AG04450 (cell line): ENCODE measurements around the gene KRTAP8-1. TPM values are rescaled to one million over a fixed set of nuclear protein-coding genes. Genes with fewer than 3 reads are reported as not detected.

Source experiments
- CTCF ChIA-PET: fragments of 300-600, 350-600 bp; formaldehyde crosslinking; extraction: SDS; loops from one replicate; lab custom pipeline; 2022; ENCODE audit warnings: antibody characterized with exemption, inconsistent platforms; lab: Charles Lee
- POLR2A ChIA-PET: fragments of 350-600 bp; formaldehyde crosslinking; extraction: SDS; loops from one replicate; lab custom pipeline; 2021; ENCODE audit warnings: antibody characterized with exemption, inconsistent platforms; lab: Yijun Ruan, JAX
- DNase-seq: peaks from one replicate; pipeline ENCODE4 v3.0.0-alpha.2; 2011; ENCODE audit warnings: low read depth, low spot score
- H3K27ac ChIP-seq: one replicate; pipeline ENCODE4 v1.5.1; 2012; ENCODE audit warnings: low read depth, low read length, control low read depth
- H3K27me3 ChIP-seq: one replicate; pipeline ENCODE4 v1.6.0; 2012; ENCODE audit warnings: low read length; ENCODE audit not compliant: control insufficient read depth, insufficient read depth
- H3K4me3 ChIP-seq: 2 replicates; pipeline ENCODE4 v1.5.1; 2011; ENCODE audit warnings: mild to moderate bottlenecking, low read depth, low read length, control low read depth
- H3K9me3 ChIP-seq: 2 replicates; pipeline ENCODE4 v1.5.1; 2012; ENCODE audit warnings: low read length; ENCODE audit not compliant: control insufficient read depth, insufficient read depth
- polyA minus RNA-seq: library from RNA; depleted of rRNA, polyadenylated mRNA; stranded (reverse); fragments of >200 nt; gene quantifications from 2 replicates; pipeline ENCODE4 v1.2.3, GENCODE V29; 2011; rRNA and poly(A)+ RNA removed
- polyA plus RNA-seq: library from polyadenylated mRNA; depleted of rRNA; stranded (reverse); fragments of >200 nt; gene quantifications from 2 replicates; pipeline ENCODE4 v1.2.3, GENCODE V29; 2011; rRNA removed
- TF ChIP-seq, protein P1 (sequence below): IDR thresholded peaks from 2 replicates; pipeline ENCODE4 v1.5.1; 2011; ENCODE audit warnings: low read depth, low read length, control low read depth, inconsistent platforms

The KRTAP8-1 gene, protein sequence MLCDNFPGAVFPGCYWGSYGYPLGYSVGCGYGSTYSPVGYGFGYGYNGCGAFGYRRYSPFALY
- polyA plus RNA-seq (not detected in 2 replicates), polyA minus RNA-seq (not detected in 2 replicates)

DNA sequence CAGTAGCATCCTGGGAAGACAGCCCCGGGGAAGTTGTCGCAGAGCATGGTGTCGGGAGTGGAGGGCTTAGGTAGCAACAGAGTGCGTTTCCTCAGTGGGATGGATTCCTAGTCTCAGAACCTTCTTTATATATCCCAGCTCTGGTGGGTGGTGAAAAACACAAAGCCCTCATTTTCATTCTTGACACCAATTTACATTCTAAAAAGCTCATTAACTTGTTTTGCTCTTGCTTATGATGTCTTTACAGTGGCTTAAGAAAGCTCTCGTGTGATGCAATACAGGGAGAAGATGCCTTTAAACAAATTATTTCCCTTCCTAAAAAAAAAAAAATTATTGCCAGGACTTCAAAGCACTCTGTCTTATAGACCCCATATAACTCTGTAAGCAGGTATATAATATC is at the start of gene KRTAP8-1:
Gene KRTAP8-1 (minus strand): TSS at position 101 of the 400 bp plus-strand sequence. CDS start 54 bp downstream, at position 47.
- POLR2A ChIA-PET, result no interaction called here
- TF ChIP-seq, protein P1, sequence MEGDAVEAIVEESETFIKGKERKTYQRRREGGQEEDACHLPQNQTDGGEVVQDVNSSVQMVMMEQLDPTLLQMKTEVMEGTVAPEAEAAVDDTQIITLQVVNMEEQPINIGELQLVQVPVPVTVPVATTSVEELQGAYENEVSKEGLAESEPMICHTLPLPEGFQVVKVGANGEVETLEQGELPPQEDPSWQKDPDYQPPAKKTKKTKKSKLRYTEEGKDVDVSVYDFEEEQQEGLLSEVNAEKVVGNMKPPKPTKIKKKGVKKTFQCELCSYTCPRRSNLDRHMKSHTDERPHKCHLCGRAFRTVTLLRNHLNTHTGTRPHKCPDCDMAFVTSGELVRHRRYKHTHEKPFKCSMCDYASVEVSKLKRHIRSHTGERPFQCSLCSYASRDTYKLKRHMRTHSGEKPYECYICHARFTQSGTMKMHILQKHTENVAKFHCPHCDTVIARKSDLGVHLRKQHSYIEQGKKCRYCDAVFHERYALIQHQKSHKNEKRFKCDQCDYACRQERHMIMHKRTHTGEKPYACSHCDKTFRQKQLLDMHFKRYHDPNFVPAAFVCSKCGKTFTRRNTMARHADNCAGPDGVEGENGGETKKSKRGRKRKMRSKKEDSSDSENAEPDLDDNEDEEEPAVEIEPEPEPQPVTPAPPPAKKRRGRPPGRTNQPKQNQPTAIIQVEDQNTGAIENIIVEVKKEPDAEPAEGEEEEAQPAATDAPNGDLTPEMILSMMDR, result no peak
- Histone ChIP-seq H3K9me3 (peaks cover 14% of the 10 kb centered on the region), H3K27ac (no peak within 1 kb of the TSS), H3K4me3 (no peak within 1 kb of the TSS), H3K27me3 (no peaks in the 10 kb centered on the region)
- CTCF ChIA-PET, result no interaction called here
- no peak for DNase-seq

DNA sequence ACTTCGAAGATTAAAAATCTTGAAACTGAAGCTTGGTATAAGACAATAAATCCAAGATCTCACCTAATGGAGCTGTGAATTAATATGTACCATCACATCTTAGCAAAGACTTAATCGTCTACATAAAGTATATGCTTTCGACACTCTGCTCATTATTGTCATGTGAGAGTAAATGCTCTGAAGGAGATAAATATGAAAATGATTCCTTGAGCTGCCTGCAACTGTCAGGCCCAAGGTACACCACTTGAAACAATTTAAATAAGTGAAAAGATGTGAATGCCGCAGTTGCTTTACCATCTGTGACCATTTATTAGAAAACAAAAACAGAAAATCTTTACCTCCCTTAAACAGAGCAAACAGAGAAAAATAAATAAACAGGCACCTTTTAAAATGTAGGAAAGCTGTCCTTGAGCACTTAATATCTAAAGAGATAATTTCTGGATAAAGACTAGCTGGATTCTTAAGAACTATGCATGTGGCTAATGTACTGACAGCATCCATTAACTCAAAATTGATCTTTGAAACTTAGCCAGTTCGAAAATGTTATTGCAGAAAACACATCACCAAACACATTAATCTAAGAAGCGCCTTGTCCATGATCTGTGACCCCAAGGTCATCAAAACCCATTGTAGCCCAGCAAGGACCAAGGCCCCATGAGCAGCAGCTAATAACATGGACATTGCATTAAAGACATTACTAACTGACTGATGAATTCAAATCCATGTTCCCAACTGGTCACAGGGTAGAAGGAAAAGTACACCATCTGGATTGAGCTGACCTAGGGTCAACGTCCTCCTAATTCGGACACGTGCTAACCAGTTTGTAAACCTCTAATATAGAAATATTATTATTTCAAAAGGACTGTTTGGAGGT is 34.8 kb upstream of the KRTAP8-1 start:
- TF ChIP-seq, protein P1, result no peak
- POLR2A ChIA-PET, result no interaction called here
- no peak for DNase-seq
- no peak overlapping the region for H3K27ac ChIP-seq
- peaks cover 9% of the 10 kb centered on the region for H3K9me3 ChIP-seq
- H3K27me3 ChIP-seq, result no peaks in the 10 kb centered on the region
- CTCF ChIA-PET, result no interaction called here
- H3K4me3 ChIP-seq, result no peak overlapping the region

DNA sequence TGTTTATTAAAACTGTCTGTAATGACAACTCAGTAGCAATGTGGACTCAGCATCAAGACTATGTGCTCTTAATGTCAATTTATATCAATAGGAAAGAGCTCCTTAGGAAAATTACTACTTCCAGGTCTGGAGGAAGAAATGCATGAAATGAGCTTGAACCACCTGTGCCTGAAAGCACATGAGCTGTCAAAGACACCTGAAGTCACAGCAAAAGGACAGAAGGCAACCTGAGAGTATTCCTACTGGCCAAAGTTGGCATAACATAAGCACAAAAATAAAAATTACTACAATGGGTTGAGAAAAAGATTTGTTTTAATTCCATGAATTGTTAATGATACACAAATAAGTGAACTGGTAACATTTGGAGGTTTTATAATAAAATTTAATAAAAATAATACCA is 29.9 kb upstream of the KRTAP8-1 start:
- no peak overlapping the region for H3K4me3 ChIP-seq
- H3K9me3 ChIP-seq, result peaks cover 6% of the 10 kb centered on the region; the same call in 1 of the 2 replicates
- POLR2A ChIA-PET, result no interaction called here
- H3K27ac ChIP-seq, result no peak overlapping the region
- no peaks in the 10 kb centered on the region for H3K27me3 ChIP-seq
- TF ChIP-seq, protein P1, result 0 out of 2 replicates have a peak, but pooled peaks have one; percentile 6
- DNase-seq, result no peak
- CTCF ChIA-PET, result no interaction called here

DNA sequence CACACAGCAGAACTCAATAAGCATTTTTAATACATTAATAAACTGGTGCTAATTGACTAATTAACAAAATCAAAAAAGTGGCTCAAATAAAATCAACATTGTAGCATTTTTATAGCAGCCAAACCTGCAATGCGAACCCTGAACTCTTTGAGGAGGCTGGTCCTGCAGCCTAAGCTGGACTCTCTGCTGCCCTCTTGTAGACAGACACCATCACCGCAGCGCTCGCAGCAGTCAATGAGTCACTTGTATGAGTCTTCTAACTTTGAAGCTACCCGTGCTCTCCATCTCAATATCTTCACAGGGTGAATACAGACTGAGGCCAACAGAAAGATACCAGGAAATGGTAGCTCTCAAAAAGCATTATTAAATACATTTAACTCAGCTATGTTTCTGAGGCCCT is 26.2 kb upstream of the KRTAP8-1 start:
- Histone ChIP-seq H3K27ac (no peak overlapping the region), H3K9me3 (peaks cover 12% of the 10 kb centered on the region; the same call in 1 of the 2 replicates), H3K27me3 (no peaks in the 10 kb centered on the region), H3K4me3 (no peak overlapping the region)
- TF ChIP-seq, protein P1, result no peak
- ChIA-PET CTCF (no interaction called here), POLR2A (no interaction called here)
- no peak for DNase-seq

DNA sequence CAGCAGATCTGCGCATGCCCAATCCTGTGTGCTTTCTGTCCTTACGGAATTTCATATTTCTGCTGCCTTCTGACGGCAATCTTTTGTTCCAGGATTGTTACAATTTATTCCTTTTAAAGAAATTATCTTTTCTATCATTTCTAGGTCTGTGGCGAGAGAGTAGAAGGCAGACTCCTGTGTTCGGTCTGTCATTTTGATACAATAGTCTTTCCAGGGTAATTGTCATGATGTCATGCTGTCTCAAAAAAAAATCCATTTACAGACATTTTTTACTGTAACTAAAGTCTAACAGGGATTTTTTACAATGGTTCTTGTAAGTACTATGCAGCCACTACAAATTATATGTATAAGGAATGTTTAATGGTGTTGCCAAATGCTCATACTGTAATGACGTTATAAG is 25.5 kb upstream of the KRTAP8-1 start:
- no peak overlapping the region for H3K27ac ChIP-seq
- no peak for DNase-seq
- TF ChIP-seq, protein P1, result no peak
- no peaks in the 10 kb centered on the region for H3K27me3 ChIP-seq
- H3K9me3 ChIP-seq, result peaks cover 13% of the 10 kb centered on the region; the same call in 1 of the 2 replicates
- CTCF ChIA-PET, result no interaction called here
- POLR2A ChIA-PET, result no interaction called here
- H3K4me3 ChIP-seq, result no peak overlapping the region
